Measurements from ENCODE around the gene SPG11.
"Not testable (repeated sequence)": the region's sequence is repeated elsewhere in the genome, so short reads cannot be mapped to it uniquely, and the experiment has no call there.

SPG11 gene

DNA sequence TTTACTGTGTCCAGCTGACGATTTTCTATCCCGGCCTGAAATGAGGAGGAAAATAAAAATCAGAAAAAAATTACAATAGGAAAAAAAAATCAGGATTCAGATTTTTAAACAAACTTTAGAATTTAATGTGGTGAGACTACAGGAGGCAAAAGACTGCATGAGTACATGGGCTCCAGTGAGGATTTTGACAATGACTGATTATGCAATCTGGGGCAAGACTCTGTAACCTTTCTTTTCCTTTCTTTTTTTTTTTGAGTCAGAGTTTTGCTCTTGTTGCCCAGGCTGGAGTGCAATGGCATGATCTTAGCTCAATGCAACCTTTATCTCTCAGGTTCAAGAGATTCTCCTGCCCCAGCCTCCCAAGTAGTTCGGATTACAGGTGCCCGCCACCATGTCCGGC lies 29.9 kb downstream of the SPG11 start:
- no peak for DNase-seq (ENCODE audit: low read depth, low spot score)

DNA sequence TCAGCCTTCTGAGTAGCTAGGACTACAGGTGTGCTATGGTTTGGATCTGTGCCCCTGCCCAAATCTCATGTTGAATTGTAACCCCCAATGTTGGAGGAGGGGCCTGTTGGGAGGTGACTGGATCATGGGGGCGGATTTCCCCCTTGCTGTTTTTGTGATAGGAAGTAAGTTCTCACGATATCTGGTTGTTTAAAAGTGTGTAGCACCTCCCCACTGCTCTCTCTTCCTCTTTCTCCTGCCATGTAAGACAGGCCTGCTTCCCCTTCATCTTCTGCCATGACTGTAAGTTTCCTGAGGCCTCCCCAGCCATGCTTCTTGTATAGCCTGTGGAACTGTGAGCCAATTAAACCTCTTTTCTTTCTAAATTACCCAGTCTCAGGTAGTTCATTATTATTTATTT lies 38.2 kb downstream of the SPG11 start:
- DNase-seq (ENCODE audit: low read depth, low spot score) = not testable (repeated sequence)

DNA sequence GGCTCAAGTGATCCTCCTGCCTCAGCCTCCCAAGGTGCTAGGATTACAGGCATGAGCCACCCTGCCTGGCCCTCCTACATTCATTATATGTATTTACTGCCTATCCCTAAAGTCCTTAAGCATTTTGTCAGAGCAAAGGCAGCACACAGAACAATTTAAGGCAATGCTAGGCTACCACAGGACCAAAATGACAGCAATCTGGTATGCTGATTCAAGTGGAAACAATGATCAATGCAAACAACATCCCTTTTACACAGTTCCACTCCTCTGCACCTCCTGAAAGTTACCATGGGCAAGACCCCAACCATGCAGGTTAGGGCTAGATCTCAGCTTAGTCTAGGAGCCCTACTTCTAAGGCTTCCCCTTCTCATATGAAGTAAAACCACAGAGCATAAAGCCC lies 40.3 kb downstream of the SPG11 start:
- DNase-seq (ENCODE audit: low read depth, low spot score) = no peak

DNA sequence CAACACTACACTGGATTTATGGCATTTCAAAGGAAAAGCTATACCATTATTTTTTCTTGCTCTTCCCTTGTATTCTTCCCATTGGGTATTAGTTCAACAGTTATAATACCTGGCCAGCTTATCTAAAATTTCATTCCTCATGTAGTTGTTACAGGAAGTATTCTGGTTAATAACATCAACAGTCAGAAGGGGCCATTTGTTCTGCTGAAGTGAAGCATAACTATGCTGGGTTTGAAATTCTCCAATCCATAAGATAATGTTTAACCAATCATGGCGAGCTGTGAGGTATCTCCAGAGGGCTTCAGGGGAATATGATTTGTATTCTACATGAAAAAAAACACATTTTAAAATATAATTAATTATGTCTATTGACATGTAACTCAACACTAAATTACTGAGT lies 43.4 kb downstream of the SPG11 start:
- DNase-seq (ENCODE audit: low read depth, low spot score) = no peak

DNA sequence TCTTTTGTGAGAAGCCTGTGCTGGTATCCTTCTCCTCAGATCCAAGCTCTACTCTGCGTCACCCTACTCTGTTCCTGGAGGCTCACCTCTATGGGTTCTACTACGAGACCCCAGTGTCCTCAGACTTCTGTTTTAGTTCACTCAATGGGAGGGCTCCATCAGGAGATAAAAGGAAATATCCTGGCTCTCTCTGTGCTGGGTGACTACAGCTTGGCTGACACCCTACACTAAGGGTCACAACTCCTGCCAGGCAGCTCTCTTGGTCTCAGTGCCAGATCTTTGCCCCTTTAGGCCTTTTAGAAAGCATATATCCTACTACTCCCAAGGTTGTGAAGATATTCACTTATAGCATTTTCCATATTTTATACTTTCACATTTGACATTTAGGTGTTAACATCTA lies 46.5 kb downstream of the SPG11 start:
- DNase-seq (ENCODE audit: low read depth, low spot score) = no peak

DNA sequence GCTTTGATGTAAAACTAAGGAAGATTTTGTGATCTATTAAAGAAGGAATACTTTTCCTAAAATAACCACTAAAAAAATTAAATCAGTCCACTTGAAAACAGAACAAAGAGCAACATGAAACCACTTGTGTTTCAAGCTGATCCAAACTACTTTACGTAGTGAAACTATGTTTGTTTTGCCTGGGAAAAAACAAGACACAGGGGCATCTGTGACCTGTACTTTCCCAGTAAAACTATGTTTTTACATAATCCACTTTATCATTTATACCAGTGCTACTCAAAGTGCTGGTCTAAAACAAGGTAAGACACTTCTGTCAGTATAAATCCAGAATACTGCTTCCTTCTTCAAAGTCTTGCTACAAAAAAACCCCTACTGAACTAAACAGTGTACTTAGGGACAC lies 56.7 kb downstream of the SPG11 start:
- DNase-seq (ENCODE audit: low read depth, low spot score) = no peak

DNA sequence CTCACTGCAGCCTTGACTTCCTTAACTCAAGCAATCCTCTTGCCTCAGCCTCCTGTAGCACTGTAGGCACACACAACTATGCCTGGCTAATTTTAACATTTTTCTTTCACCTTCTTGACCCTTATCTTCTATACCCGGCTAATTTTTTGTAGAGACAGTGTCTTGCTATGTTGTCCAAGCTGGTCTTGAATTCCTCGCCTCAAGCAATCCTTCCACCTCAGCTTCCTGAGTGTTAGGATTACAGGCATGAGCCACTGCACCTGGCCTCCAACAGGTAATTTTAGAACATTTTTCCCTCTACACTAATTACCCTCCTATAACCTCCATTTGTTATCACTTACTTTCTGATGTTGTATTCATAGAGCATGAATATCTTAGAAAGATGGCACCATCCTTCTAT lies 60.3 kb downstream of the SPG11 start:
- no peak for DNase-seq (ENCODE audit: low read depth, low spot score)

DNA sequence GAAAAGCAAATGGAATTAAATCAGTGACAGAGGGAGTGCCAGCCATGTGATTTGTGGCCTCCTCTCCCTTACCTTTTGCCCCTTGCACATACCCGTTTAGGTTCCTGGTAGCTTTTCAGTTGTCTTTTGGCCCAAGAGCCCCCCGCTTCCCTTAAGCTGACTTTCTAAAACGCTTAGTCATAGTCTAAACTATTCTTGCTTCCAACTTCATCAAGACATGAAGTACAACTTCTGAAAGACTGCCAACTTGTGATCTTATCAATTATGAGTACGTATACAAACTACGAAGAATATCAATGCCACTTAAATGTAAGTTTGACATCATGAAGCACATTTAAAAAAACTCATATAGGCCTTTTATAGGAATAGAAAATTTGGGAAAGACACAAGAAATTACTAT lies 64.6 kb downstream of the SPG11 start:
- DNase-seq (ENCODE audit: low read depth, low spot score) = no peak

DNA sequence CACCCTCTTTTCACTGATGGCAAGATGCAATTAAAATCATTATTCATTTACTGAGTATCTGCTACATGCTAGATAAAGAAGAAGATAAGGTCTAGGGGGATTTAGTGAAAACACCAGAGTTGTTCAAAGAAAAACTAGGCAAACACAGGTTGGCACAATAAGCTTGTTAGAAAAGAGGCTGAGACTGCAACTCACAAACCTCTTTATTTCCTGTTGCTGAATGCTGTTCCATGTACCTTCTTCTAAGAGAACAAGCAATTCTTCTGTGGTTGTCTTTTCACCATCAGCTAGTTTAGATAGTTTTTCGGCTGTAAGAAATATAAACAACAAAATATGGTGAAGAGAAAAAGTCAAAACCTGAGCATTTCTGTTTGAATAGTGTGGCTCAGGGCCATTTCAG lies 65.4 kb downstream of the SPG11 start:
- DNase-seq (ENCODE audit: low read depth, low spot score) = no peak

DNA sequence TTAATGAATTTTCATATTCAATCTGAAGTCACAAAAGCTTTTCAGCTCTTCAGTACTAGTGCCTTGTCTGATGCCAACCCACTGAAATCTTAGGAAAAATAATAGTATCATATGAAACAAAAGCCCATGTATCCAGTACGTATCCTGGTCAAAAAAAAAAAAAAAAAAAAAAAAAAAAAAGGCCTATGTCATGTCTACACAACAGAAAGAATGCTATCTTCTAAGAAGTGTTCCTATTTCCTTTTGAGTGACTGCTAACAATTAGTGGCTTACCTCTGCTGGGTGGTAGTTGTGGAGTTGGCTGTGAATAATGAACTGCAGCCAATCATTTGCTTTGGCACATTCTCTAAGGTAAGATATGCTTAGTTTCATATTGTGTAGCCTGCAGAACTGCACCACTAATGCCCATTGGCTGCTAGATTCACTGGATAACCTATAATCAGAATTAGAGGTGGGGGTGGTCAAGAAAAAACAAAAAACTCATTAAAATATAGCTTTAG lies 66.9 kb downstream of the SPG11 start:
- DNase-seq (ENCODE audit: low read depth, low spot score) = no peak

DNA sequence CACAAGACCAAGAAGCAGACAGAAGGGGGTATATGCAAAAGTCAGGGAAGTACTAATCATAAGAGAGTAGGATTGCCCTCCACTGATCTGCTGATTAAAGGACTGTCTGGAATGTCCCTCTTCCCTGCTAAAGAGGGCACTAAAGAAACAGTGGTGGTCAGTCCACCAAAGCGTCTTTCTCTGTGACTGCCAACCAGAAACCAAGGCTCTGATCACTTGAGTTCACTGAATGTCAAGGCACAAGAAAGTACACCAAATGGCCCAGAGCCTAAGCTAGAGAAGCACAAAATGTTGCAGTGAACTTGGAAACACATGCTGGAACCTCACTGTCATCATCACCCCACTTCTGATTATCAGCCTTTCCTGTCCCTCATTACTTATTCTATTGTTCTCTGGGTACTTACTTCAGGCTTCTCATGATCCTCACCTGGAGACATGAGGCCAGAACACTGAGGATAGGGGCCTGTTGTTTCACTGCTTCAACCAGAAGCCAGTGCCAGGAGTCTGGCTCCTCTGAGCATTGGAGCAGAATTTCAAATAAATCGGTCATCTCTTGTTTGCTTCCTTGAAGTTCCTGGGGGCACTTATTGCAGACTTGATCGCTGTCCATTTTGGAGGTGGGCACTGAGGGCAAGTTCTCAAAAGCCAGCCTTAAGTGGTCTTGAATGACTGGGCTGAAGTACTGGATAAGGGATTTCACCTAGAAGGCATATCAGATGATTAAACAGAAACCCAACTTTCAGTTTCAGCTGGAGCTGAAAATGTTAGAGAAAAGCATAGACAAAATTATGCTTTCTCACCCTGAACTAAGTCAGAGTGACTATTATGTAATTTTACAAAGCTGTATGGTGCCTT lies 67.6 kb downstream of the SPG11 start:
- DNase-seq (ENCODE audit: low read depth, low spot score) = no peak

DNA sequence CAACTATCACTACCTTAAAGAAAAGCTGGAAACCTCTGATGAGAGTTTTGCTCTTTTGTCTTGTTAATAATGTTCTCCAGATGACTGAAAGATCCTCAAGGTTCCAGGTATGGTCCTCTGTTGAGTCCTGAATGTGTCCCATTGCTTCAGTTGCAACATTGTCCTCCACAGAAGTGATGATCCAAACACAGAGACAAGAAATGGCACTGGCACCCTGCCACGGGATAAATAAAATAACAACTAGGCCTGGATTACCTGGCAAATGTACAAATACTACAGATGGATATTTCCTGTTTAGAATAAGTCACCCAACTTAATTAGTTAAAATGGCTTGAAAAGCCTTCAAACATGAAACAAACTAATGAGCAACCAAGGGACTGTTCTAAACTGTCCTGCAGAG lies 68.2 kb downstream of the SPG11 start:
- DNase-seq (ENCODE audit: low read depth, low spot score) = no peak

DNA sequence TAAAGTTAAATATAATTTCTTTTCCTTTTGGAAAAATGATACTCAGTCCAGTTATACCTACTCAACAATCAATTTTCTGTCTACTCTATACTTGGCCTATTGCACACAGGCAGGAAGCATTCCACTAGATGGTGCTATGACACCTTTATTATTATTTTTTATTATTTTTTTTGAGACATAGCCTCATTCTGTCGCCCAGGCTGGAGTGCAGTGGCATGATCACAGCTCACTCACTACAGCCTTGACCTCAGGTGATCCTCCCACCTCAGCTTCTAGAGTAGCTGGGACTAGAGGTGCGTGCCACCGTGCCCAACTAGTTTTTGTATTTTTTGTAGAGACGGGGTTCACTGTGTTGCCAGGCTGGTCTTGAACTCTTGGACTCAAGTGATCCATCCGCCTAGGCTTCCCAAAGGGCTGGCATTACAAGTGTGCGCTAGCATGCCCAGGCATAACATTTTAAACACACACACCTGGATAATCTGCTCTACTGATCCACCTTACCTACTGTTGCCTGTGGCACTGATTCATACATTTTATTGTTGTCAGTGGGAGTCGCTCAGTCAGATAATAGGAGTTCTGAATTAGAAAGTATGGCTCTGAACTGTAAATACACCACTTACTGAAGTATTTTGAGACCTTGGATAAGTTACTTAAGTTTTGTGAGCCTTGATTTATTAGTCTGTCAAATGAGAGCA lies 70.3 kb downstream of the SPG11 start:
- no peak for DNase-seq (ENCODE audit: low read depth, low spot score)

DNA sequence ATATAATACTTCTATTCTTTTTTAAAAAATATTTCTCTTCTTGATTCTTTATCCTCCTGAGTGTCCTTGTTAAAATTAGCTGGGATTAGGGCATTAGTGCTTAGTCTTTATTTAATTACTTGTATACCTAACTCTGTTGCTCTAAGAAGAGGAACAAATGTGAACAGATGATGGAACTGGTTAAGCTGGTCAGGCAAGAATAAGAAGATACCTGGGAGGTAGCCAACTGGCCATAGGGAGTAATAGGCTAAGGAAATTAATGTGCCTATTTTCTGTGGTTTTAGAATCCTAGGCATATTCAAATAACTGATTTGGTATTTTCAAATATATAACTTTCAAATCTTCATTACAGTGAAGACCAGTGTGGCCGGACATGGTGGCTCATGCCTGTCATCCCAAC lies 72.1 kb downstream of the SPG11 start:
- no peak for DNase-seq (ENCODE audit: low read depth, low spot score)

DNA sequence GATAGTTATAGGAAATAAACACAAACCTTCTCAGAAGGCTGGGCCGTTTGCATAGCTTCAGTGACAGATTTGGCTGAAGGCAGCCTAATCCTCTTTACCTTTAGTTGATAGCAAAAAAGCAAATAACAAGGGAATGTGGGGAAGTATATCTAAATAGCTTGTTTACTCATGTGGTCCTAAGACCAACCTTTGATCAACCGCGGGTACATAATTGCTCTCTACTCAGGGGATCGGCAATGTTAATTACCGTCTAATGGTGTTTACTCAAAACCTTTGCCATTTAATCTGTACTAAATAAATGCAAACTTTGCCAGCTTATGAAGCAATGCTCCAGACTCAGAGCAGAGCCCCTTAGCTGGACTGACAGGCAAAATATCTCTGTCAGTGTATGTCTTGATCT lies 74.9 kb downstream of the SPG11 start:
- DNase-seq (ENCODE audit: low read depth, low spot score) = no peak

DNA sequence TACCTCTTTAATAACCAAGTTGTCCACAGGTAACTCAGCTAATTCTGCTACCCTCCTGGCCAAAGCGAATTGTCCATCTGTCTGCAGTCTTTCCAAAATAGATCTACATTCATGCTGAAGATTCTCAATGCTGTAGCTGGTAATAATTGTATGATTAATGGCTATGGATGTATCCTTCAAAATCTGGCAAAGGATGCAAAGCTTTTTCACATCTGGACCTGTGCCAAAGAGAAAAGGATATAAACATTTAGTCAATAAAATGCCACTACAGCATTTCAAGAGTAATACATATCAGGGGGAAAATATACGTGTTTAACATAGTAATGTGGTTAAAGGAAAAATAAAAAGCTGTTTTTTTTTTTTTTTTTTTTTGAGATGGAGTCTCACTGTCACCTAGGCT lies 77.8 kb downstream of the SPG11 start:
- no peak for DNase-seq (ENCODE audit: low read depth, low spot score)

DNA sequence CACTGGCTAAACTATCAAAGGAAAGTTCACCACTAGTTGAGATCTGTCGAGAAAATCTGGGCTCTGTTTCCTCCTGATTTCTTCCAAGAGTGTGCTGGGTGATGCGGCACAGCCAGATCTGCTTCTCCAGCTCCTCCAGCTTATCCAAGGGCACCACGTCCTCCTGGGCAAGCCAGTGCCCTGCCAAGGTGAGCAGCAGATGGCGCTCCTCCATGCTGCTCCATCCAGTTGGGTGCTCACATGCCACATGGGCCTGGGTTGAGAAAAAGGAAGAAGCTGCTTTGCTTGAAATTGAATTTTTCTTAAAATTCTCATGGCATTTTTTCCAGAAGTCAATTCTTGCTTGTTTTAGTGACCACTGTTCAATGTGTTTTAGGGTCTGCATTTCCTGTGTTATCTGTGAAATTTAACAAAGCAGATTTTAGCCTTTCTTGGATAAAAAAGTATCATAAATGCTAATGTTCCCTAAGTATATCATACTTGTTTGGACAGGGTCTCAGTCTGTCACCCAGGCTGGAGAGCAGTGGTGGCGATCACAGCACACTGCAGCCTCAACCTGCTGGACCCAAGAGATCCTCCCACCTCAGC lies 79.2 kb downstream of the SPG11 start:
- DNase-seq (ENCODE audit: low read depth, low spot score) = peak; percentile 30

DNA sequence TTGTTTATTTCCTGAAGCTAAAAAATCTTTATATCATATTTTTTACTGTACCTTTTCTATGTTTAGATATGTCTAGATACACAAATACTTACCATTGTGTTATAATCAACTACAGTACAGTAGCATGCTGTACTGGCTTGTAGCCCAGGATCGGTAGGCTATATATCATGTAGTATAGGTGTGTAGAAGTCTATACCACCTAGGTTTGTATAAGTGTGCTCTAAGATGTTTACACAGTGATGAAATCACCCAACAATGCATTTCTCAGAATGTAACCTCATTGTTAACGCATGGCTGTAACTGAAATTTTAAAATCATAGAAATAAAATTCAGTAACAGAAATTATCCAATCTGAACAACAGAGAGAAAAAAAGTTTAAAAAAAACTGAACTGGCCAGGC lies 83.4 kb downstream of the SPG11 start:
- no peak for DNase-seq (ENCODE audit: low read depth, low spot score)

DNA sequence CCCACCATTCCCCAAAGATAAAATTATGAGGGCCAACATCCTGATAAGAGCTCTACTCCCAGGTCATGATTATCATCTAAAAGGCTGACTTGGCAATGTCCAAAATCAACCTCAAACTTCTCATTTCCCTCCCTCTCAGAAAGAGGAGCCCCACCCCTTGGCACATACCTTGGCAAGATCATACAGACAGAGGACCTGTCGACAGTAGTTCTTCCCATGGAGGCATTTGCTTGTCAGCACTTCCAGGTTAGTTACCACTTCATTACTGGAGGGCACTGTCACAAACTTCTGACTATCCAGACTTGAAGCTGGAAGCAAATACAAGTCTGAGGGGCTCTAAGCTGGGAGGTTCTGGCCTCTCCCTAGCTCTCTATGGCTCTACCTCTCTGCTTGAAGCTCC lies 88.7 kb downstream of the SPG11 start:
- DNase-seq (ENCODE audit: low read depth, low spot score) = no peak

DNA sequence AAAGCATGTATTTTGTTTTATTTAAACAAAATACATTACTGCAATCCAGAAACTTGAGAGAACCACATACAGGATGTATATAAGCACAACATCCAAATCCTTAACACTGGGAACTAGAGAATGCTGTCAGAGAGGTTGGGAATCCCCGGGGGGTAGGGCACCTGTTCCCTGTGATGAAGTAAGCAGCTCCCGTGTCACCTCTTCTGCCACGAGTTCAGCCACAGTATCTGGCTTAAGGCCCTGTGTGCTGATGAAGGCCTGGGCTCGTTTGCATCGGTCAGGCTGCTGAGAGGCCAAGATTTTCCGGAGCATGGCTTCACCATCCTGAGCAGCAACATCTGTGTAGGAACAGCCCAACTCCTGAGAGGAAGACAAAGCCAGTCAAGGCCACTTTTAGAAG lies 90.1 kb downstream of the SPG11 start:
- DNase-seq (ENCODE audit: low read depth, low spot score) = no peak

DNA sequence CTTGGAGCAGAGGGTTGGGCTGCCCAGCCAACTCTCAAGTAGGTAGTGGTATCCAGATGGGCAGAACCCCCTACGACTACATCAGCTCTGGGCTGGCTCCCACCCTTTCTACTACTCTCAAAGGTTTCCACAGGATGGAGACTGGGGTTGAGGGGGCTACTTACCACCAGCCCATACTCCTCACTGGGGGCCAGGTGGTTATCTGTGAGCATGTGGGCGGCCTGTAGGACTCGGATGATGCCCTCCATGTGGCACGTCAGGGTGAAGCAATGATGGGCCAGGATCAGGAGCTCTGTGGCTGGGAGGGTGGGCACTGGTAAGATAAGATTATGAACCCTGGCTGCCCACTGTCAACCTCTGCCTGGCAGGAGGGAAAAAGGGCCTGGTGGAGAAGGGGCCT lies 93.1 kb downstream of the SPG11 start:
- DNase-seq (ENCODE audit: low read depth, low spot score) = no peak

DNA sequence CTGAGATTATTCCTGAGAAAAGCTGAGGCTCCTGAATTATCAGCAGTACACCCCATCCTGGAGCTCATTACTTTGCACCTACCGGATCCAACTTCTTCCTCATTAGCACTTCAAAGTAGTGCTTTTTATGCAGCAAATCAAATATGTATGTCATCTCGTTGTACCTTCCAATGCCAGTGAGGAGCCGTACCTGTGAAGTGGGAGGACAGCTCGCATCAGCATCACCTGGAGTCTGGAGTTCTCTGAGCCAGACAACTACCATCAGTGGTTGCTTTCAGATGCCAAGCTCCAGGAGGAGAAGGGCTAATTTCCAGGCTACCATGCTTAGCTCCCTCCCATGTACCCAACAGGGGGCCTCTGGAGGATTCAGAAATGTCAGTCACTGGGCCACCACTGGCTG lies 94.1 kb downstream of the SPG11 start:
- no peak for DNase-seq (ENCODE audit: low read depth, low spot score)

DNA sequence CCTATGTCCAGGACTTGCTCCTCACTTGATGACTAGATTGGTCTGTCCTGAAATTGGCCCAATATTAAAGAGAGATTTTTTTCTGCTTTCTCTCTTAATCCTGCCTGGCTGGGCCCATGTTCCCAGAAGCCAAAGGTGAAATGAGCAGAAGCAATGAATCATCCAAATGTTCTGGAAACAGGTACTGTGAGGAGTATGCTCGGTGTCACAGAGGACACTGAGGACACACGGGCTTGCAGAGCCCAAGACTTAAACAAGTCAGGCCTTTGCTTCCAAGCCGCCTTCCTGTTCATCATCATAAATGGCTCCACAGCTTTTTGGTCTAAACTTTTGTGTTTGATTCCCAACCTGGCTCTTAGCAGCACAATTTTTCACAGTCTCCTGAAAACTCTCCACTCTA lies 95.1 kb downstream of the SPG11 start:
- DNase-seq (ENCODE audit: low read depth, low spot score) = no peak

Data from ELF-1 (cell line).